Left forelimb (tissue), 1 donor: Measurements from ENCODE around the gene CNGA1.
"Not testable (repeated sequence)": the region's sequence is repeated elsewhere in the genome, so short reads cannot be mapped to it uniquely, and the experiment has no call there.

Experiments used
- DNase-seq: peaks from one replicate; pipeline ENCODE4 v3.0.0-alpha.2; 2018; ENCODE audit warnings: low spot score

CNGA1 gene

DNA sequence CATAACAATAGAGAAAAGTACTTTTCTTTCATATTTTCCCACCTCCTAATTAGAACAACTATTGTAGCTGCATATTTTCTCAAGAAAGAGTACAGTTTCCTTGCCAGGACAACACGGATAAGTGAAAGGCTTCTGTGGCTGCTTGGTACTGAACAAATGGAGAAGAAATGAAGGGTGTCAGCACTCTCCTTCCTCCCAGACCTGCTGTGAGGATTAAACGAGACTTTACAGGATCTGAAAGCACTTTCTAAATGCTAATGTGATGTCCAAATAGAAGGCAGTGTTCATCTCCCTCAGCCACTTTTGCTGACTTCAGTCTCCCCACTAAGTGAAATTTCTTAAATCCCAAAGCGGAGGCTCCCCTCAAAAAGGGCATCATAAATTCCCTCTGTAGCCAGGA, 14.0 kb upstream of the CNGA1 start:
- DNase-seq: no peak

GRCh38 chr4:48028696-48029095, 12.2 kb upstream of the CNGA1 start:
- DNase-seq: no peak

DNA sequence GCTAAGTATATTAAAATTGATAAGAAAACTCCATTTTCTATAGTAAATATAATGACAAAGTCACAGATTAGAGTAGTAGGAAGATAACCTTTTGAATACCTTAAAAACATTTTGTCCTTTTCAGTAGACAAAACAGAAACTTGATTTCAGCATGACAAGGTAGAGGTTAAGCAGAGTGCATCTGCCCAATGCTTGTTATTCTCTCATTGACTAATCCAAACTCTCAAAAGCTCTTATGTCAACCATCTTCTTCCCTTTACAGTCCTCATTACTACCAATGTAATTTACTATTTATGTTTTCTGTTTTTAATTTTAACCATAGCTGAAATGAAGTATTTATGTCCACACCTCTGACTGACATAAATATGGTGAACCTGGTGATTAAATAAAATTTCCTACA, 11.2 kb upstream of the CNGA1 start:
- DNase-seq: no peak

GRCh38 chr4:48025005-48025404, 8.5 kb upstream of the CNGA1 start:
- DNase-seq: no peak

GRCh38 chr4:48024522-48024921, 8.0 kb upstream of the CNGA1 start:
- no peak for DNase-seq

DNA sequence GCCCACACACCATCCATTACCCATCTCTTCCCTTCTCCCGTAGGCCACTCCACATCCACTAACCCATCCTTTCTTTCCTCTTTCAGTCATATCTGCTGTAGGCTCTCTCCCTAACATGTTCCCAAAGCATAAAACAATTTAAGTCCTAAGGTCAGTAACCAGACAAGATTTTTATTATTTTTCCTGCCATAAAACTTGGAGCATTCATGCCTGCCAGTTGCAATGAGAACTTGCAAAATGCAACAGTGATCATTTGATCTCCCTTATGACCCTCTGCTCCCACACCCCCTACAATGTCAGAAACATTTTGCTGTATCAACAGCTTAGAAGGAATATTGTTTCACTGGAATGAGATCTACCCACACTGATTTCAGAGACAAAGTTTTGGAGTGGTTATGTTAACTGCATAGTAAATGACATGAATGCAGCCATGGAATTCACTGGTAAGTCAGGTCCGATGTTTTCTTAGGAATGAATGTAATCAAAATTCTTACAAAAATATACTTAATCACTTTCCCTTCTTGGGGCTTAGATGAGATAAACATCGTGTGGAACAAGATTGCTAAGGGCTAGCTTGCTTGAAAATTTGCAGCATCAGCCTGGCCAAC, 5.8 kb upstream of the CNGA1 start:
- DNase-seq: no peak

- no peak for DNase-seq
These were observed 4.6 kb upstream of the CNGA1 start for GRCh38 chr4:48021100-48021499.

- DNase-seq: no peak
These were observed 1.6 kb upstream of the CNGA1 start for GRCh38 chr4:48018112-48018511.

- no peak for DNase-seq
These were observed 659 bp upstream of the CNGA1 start for GRCh38 chr4:48017108-48017571.

- no peak for DNase-seq
These were observed 803 bp downstream of the CNGA1 start for GRCh38 chr4:48015678-48016077.

GRCh38 chr4:48015216-48015615, 1.3 kb downstream of the CNGA1 start:
- no peak for DNase-seq

GRCh38 chr4:48012824-48013223, 3.7 kb downstream of the CNGA1 start:
- no peak for DNase-seq

DNA sequence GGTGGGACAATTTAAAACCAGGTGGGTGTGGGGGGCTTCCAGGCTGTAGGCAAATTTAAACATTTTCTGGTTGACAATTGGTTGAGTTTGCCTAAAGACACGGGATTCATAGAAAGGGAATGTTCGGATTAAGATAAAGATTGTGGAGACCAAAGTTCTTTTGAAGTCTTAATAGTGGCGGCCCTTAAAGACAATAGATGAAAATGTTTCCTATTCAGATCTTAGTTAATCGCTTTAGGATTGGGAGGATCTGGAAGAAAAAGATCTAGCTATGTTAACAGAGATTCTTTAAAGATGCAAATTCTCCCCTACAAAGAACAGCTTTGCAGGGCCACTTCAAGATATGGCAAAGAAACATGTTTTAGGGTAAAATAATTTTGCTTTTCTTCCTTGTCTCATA, 4.8 kb downstream of the CNGA1 start:
- no peak for DNase-seq

- DNase-seq: not testable (repeated sequence)
These were observed 5.6 kb downstream of the CNGA1 start for GRCh38 chr4:48010906-48011305.

DNA sequence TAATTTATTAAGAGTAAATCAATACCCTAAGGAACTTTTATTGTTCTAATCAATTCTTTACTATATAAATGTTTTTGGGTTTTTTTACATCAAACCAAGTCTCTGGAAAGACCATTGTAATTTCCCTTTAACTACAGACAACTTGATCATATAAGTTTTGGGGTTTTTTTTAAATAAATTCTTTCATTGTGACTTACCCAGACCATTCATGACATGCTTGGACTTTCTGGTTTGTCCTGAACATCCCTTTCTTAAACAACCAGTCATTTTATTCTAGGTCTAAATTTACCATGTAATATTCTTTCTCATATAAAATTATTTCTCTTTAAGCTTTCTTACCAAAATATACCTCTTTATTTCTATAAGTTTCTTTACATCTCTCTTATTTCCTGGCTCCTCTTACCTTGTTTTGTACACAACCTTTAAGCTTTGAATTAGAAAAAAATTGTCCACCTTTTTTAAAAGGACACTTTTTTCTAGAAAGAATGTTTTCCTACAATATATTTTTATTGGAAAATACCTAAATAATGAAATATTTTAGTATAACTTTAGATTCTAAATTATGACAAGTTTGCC, 8.4 kb downstream of the CNGA1 start:
- DNase-seq: no peak

DNA sequence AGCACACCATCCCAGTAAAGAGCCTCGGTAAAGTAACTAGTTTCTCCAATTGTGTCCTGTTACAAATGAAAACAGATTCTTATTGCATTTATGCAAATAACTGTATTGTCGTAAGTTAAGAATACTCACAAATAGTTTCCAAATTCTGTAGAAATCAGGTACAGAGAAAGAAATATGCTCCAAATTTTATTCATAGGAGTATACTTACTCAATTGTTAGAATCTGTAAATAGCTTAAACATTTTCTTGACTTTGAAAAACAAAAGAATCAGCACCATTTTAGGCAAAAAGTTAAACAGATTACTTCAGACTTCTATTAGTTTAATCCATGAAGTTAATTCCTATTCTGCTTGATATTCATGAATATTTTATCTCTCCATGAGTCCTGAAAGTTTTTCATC, 10.7 kb downstream of the CNGA1 start:
- no peak for DNase-seq

DNA sequence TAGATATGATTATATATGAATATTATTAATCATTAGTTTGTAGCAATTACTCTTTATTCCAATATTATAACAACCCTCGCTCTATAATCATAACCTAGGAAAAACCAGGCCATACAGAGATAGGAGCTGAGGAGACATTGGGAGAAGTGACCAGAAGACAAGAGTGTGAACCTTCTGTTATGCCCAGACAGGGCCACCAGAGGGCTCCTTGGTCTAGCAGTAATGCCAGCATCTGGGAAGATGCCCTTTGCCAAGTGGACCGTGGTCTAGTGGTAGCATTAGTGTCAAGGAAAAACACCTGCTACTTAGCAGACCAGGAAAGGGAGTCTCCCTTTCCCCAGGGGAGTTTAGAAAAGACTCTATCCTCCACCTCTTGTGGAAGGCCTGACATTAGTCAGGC, 12.9 kb downstream of the CNGA1 start:
- DNase-seq: not testable (repeated sequence)

GRCh38 chr4:48002267-48002666, 14.2 kb downstream of the CNGA1 start:
- DNase-seq: no peak

DNA sequence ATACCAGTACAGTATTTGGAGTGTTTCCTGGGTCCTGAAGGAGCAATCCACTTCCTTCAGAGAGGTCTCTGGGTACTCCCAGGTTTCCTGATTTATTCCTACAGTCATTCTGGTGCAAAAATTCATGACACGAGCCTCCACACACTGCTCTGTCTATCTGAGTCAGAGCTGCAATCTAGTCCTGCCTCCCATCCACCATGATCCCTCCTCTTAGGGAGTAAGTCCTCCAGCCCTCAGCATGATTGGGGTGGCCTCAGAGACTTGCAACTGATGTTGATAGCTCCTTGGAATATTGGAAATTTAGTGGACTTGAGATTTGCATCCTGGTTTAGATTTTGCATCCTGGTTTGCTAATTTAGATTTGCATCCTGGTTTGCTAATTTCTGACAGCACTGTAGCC, 20.5 kb downstream of the CNGA1 start:
- no peak for DNase-seq

GRCh38 chr4:47992475-47992874, 24.0 kb downstream of the CNGA1 start:
- not testable (repeated sequence) for DNase-seq

GRCh38 chr4:47990145-47990544, 26.3 kb downstream of the CNGA1 start:
- no peak for DNase-seq

- no peak for DNase-seq
These were observed 41.9 kb downstream of the CNGA1 start for GRCh38 chr4:47974566-47974965.

DNA sequence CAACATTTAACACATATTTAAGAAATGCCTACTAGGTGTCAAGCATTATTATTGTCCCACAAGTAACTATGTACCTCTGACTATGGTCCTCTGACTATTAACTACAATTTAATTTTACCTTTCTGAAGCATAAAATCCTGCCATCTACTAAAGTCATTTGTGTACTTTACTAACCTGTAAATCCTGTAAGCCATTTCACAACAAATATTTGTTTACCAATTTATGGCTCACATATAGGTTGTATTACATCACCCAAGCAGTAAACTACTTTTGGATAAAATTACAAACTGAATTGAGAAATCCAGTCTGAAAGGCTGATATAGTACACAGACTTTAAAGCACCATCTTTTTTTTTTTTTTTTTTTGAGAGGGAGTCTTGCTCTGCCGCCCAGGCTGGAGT, 43.8 kb downstream of the CNGA1 start:
- no peak for DNase-seq

- no peak for DNase-seq
These were observed 44.3 kb downstream of the CNGA1 start for GRCh38 chr4:47972181-47972580.
